Psoas muscle (tissue), 8 donors: ENCODE results near the gene TEX29. TPM values are rescaled to one million over a fixed set of nuclear protein-coding genes. Genes with fewer than 3 reads are reported as not detected.

ENCODE experiments used
- ATAC-seq, 4 donors: fragments of 200-7000 bp; cut with Tn5 transposase; one replicate each; pipeline ENCODE4 v1.9.1; 2020; ENCODE audit warnings: moderate library complexity in 3 of 4, mild to moderate bottlenecking in 2 of 4
- DNase-seq, 2 donors: peaks; one replicate each; pipeline ENCODE4 v3.0.0-alpha.2; 2020
- H3K27ac ChIP-seq: fragments of 200-600 bp; one replicate; pipeline ENCODE4 v1.8.0; 2022
- H3K27me3 ChIP-seq, 3 donors: fragments of 200-600 bp in 1 of 3; one replicate each; pipeline versions ENCODE4 v1.6.1 to v1.8.0; 2013 to 2022; ENCODE audit warnings: low read length in 2 of 3, mild to moderate bottlenecking in 2 of 3, moderate library complexity in 1 of 3; ENCODE audit not compliant: insufficient read depth in 3 of 3
- H3K36me3 ChIP-seq, 2 donors: fragments of 200-600 bp in 1 of 2; one replicate each; pipeline versions ENCODE4 v1.6.1 to v1.8.0; 2013 to 2022; ENCODE audit warnings: low read depth in 1 of 2, mild to moderate bottlenecking in 1 of 2, moderate library complexity in 1 of 2; ENCODE audit not compliant: insufficient read depth in 1 of 2
- H3K4me1 ChIP-seq: fragments of 200-600 bp; one replicate; pipeline ENCODE4 v1.8.0; 2022
- H3K4me3 ChIP-seq: fragments of 200-600 bp; one replicate; pipeline ENCODE4 v1.8.0; 2022; ENCODE audit warnings: mild to moderate bottlenecking
- H3K9me3 ChIP-seq: fragments of 200-600 bp; one replicate; pipeline ENCODE4 v1.8.0; 2022
- CTCF ChIP-seq: fragments of 200-600 bp; IDR thresholded peaks from one replicate; pipeline ENCODE4 v1.8.0; 2022; ENCODE audit warnings: antibody characterized with exemption
- WGBS, 3 donors: extraction: QIAGEN DNeasy Blood & Tissue Kit; methylation state at CpG; one replicate each; pipeline versions ENCODE4 v1.1.6 to v1.1.7; 2013; 5-methylcytosine and 5-hydroxymethylcytosine counted together
- intact Hi-C, 2 donors: fragments of 100-400 bp; cut with DNase I; formaldehyde crosslinking; loops; one replicate each; pipeline versions ENCODE4 v1.11.0 to v1.14.2; 2022
- polyA plus RNA-seq, 3 donors: library from polyadenylated mRNA; stranded (reverse); fragments of 200-250 nt; gene quantifications; one replicate each; pipeline ENCODE4 v1.2.3, GENCODE V29; 2013
- total RNA-seq, 4 donors: library from RNA; stranded (reverse); fragmentation: NEBNext Ultra II Directional in 2 of 4; extraction: Animal tissue kit (Norgen Biotek cat#: 25700) in 2 of 4; gene quantifications; one replicate each; pipeline versions ENCODE4 v1.2.1 to v1.2.4, GENCODE V29; 2021 to 2023
- donor health status: healthy with polysubstance abuse.
- donor health status: DM: no; HTN: no; CAD: no; lungs with moderate emphysema.
- donor health status: Bipolar disorder and iron deficiency.
- donor health status: healthy.
- donor health status: DM: yes; HTN: yes; CAD: no.
- donor health status: DM: no; HTN: no; CAD: no.
- donor health status: DM: no; HTN: no; CAD: no.
- donor health status: DM: yes; HTN: yes; CAD: no.

The TEX29 gene
- total and polyA plus RNA-seq, 7 donors: 0.14 to 1.2 (median 0.38) TPM; not detected in 2

- intact Hi-C loops: no loop called here
- Histone ChIP-seq H3K9me3 (no peaks in the 10 kb centered on the region), H3K36me3 (peaks cover 4 to 83% of the 10 kb centered on the region in 2 donors), H3K27ac (no peak overlapping the region), H3K27me3 (no peaks in the 10 kb centered on the region), H3K4me1 (peaks cover 35% of the 10 kb centered on the region), H3K4me3 (no peak overlapping the region)
- ATAC-seq: no peak
- no peak for DNase-seq
- no peak for TF ChIP-seq CTCF
- 89 to 94% (median 93%) methylated on average over 5 of the region's 5 CpGs for WGBS, 3 donors
Measured at GRCh38 chr13:111275995-111276618, 44.3 kb upstream of the TEX29 start.

GRCh38 chr13:111278258-111278657 lies 42.2 kb upstream of the TEX29 start:
- Histone ChIP-seq H3K9me3 (no peaks in the 10 kb centered on the region), H3K36me3 (peaks cover 4 to 76% of the 10 kb centered on the region in 2 donors), H3K27ac (peak overlapping the region; percentile 88), H3K27me3 (no peaks in the 10 kb centered on the region), H3K4me3 (no peak overlapping the region), H3K4me1 (peaks cover 54% of the 10 kb centered on the region)
- TF ChIP-seq CTCF: no peak
- 27 to 55% (median 44%) methylated on average over 10 of the region's 10 CpGs for WGBS, 3 donors
- intact Hi-C loops: loop anchor here in 1 of 2 donors (2.0 kb wide), 1 partner anchor 27 kb away; no protein-coding TSS in a partner anchor
- ATAC-seq (peak; percentile 78 to 85 (median 82)), DNase-seq (peak in 1 of 2 donors; percentile 69)

GRCh38 chr13:111278743-111279652 lies 41.4 kb upstream of the TEX29 start:
- Histone ChIP-seq H3K4me1 (peaks cover 54% of the 10 kb centered on the region), H3K4me3 (no peak overlapping the region), H3K27me3 (no peaks in the 10 kb centered on the region), H3K27ac (peak overlapping the region; percentile 88), H3K9me3 (no peaks in the 10 kb centered on the region), H3K36me3 (peaks cover 4 to 76% of the 10 kb centered on the region in 2 donors)
- intact Hi-C loops: loop anchor here in 1 of 2 donors (2.0 kb wide), 1 partner anchor 28 kb away; no protein-coding TSS in a partner anchor
- WGBS, 3 donors: 48 to 64% (median 54%) methylated on average over 17 of the region's 17 CpGs
- TF ChIP-seq CTCF: no peak
- DNase-seq: no peak
- peak; percentile 61 to 82 (median 73) for ATAC-seq

GRCh38 chr13:111280226-111280625 lies 40.2 kb upstream of the TEX29 start:
- Histone ChIP-seq H3K27ac (peak overlapping the region; percentile 88), H3K9me3 (no peaks in the 10 kb centered on the region), H3K4me1 (peaks cover 54% of the 10 kb centered on the region), H3K4me3 (no peak overlapping the region), H3K27me3 (no peaks in the 10 kb centered on the region), H3K36me3 (peaks cover 4 to 76% of the 10 kb centered on the region in 2 donors)
- DNase-seq: no peak
- intact Hi-C loops: no loop called here
- WGBS, 3 donors: 87 to 89% (median 88%) methylated on average over 12 of the region's 12 CpGs
- no peak for ATAC-seq
- no peak for TF ChIP-seq CTCF
